Osteoblast (primary cell): Measurements from ENCODE around the gene CNTNAP5. TPM values are rescaled to one million over a fixed set of nuclear protein-coding genes. Genes with fewer than 3 reads are reported as not detected.

Experiments used
- DNase-seq: peaks from one replicate; pipeline ENCODE4 v3.0.0; 2011; ENCODE audit warnings: low spot score, mixed read lengths; ENCODE audit not compliant: insufficient read length; ENCODE audit errors: missing footprints
- H2AFZ ChIP-seq: 2 replicates; pipeline ENCODE4 v1.6.0; 2011; ENCODE audit warnings: mild to moderate bottlenecking, low read length
- H3K27ac ChIP-seq: 2 replicates; pipeline ENCODE4 v1.5.1; 2011; ENCODE audit warnings: mild to moderate bottlenecking, low read depth, low read length, moderate library complexity
- H3K27me3 ChIP-seq: 2 replicates; pipeline ENCODE4 v1.6.0; 2012; ENCODE audit warnings: mild to moderate bottlenecking, control low read depth, inconsistent platforms, low read length, moderate library complexity; ENCODE audit not compliant: insufficient read depth
- H3K36me3 ChIP-seq: 2 replicates; pipeline ENCODE4 v1.5.1; 2011; ENCODE audit warnings: mild to moderate bottlenecking, low read length, control low read depth, moderate library complexity; ENCODE audit not compliant: insufficient read depth
- H3K4me1 ChIP-seq: 2 replicates; pipeline ENCODE4 v1.5.1; 2011; ENCODE audit warnings: mild to moderate bottlenecking, low read length, control low read depth, moderate library complexity; ENCODE audit not compliant: insufficient read depth
- H3K4me2 ChIP-seq: 2 replicates; pipeline ENCODE4 v1.6.0; 2011; ENCODE audit warnings: mild to moderate bottlenecking, low read length; ENCODE audit not compliant: insufficient read depth
- H3K4me3 ChIP-seq: fragments of 200-600 bp; sonication (generic); 3 replicates; pipeline ENCODE4 v1.5.1; 2012; ENCODE audit warnings: mild to moderate bottlenecking, low read length, inconsistent platforms; ENCODE audit not compliant: insufficient read depth
- H3K79me2 ChIP-seq: 2 replicates; pipeline ENCODE4 v1.6.0; 2012; ENCODE audit warnings: mild to moderate bottlenecking, low read length, control low read depth, inconsistent platforms; ENCODE audit not compliant: insufficient read depth
- H3K9me3 ChIP-seq: 2 replicates; pipeline ENCODE4 v1.5.1; 2011; ENCODE audit warnings: low read depth, low read length, control low read depth
- H4K20me1 ChIP-seq: 2 replicates; pipeline ENCODE4 v1.6.0; 2012; ENCODE audit warnings: mild to moderate bottlenecking, low read length, control low read depth; ENCODE audit not compliant: insufficient read depth
- total RNA-seq: library from RNA; depleted of rRNA; stranded (reverse); fragments of >200 nt; gene quantifications from 2 replicates; pipeline ENCODE4 v1.2.3, GENCODE V29; 2012
- TF ChIP-seq, protein P1 (sequence below): IDR thresholded peaks from 2 replicates; pipeline ENCODE4 v1.5.1; 2011; ENCODE audit warnings: mild to moderate bottlenecking, low read depth, low read length, moderate library complexity; ENCODE audit errors: extremely low read depth

CNTNAP5 gene
- total RNA-seq, 1 donor: not detected

DNA sequence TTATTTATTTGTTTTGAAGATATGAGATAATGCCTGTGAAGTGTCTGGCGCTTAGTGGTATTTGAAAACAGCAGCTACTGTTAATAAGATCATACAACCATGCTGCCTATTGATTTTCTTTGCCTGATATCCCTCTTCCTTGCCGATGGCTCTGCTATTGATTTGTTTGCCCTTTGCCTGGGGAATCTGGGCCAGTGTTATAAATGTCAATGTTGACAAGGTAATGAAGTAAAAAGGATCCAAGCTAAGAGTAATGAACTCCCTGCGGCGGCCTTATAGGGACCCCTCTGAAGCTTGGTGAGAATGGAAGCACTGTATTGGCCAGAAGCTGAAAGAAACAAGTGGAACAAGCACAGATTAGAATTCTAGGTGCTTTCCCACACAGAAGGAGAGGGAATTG, 854.6 kb downstream of the CNTNAP5 start:
- H3K4me2 ChIP-seq: no peak overlapping the region

DNA sequence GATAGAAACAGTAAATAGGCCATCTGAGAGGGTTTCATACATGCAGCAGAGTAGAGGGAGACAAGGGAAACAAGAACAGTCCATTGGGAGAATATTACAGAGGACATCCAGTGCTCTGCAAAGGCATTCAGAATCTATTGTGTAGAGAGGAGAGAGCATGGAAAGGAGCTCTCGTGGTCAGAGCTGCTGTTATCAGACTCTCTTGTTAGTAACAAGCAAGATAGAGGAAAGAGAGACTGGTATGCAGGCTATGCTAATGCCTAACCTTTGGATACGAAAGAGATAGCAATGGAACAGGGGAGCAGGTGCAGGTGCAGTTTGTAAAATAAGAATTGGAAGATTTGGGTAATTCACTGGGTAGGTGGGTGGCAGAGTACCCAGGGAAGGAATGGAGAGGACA, 855.9 kb downstream of the CNTNAP5 start:
- H3K27ac ChIP-seq: no peak overlapping the region
- no peaks in the 10 kb centered on the region for H4K20me1 ChIP-seq
- no peak for DNase-seq
- TF ChIP-seq, protein P1, sequence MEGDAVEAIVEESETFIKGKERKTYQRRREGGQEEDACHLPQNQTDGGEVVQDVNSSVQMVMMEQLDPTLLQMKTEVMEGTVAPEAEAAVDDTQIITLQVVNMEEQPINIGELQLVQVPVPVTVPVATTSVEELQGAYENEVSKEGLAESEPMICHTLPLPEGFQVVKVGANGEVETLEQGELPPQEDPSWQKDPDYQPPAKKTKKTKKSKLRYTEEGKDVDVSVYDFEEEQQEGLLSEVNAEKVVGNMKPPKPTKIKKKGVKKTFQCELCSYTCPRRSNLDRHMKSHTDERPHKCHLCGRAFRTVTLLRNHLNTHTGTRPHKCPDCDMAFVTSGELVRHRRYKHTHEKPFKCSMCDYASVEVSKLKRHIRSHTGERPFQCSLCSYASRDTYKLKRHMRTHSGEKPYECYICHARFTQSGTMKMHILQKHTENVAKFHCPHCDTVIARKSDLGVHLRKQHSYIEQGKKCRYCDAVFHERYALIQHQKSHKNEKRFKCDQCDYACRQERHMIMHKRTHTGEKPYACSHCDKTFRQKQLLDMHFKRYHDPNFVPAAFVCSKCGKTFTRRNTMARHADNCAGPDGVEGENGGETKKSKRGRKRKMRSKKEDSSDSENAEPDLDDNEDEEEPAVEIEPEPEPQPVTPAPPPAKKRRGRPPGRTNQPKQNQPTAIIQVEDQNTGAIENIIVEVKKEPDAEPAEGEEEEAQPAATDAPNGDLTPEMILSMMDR: no peak
- no peak overlapping the region for H3K4me3 ChIP-seq
- no peak overlapping the region for H2AFZ ChIP-seq
- H3K9me3 ChIP-seq: no peaks in the 10 kb centered on the region
- H3K4me2 ChIP-seq: no peak overlapping the region
- H3K36me3 ChIP-seq: no peaks in the 10 kb centered on the region
- no peaks in the 10 kb centered on the region for H3K4me1 ChIP-seq
- no peaks in the 10 kb centered on the region for H3K27me3 ChIP-seq
- H3K79me2 ChIP-seq: no peaks in the 10 kb centered on the region

More for the DNA sequence above, 854.6 kb downstream of the CNTNAP5 start:
- Histone ChIP-seq H3K27ac (no peak overlapping the region), H3K27me3 (no peaks in the 10 kb centered on the region), H2AFZ (no peak overlapping the region), H3K36me3 (no peaks in the 10 kb centered on the region), H4K20me1 (no peaks in the 10 kb centered on the region), H3K9me3 (no peaks in the 10 kb centered on the region), H3K79me2 (no peaks in the 10 kb centered on the region), H3K4me3 (no peak overlapping the region), H3K4me1 (no peaks in the 10 kb centered on the region)
- TF ChIP-seq, protein P1: no peak
- no peak for DNase-seq

DNA sequence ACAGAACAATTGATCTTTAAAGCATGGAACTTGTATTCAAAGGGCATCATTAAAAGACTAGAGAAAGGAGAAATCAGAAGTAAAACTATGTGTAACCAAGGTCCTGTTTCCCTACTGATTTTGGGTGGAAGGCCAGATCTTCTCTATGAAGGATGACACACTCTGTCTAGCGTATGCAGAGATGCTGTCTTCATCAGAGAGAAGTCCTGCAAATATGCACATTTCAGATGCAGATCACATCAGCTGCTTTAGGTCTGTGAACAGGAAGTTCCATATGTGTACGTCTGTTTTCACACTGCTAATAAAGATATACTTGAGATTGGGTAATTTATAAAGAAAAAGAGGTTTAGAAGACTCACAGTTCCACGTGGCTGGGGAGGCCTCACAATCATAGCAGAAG, 857.3 kb downstream of the CNTNAP5 start:
- Histone ChIP-seq H3K27me3 (no peaks in the 10 kb centered on the region), H3K9me3 (no peaks in the 10 kb centered on the region), H3K36me3 (no peaks in the 10 kb centered on the region), H3K4me3 (no peak overlapping the region), H3K79me2 (no peaks in the 10 kb centered on the region), H3K27ac (no peak overlapping the region), H3K4me1 (no peaks in the 10 kb centered on the region), H2AFZ (no peak overlapping the region), H3K4me2 (no peak overlapping the region), H4K20me1 (no peaks in the 10 kb centered on the region)
- DNase-seq: no peak
- TF ChIP-seq, protein P1: no peak

DNA sequence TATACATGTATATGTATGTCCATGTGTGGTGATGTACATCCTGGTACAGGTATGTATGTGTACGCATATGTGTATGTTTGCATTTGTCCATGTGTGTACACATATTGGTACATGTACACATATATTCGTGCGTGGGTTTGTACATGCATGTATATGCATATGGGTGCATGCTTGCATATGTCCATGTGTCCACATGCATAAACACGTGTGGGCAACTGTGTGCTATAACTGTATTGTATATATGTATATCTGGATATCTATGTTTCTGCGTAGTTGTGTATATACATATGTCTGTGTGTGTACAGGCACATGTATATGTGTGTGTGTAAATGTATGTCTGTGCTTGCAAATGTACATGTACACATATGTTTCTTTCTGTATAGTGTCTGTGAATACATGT, 858.5 kb downstream of the CNTNAP5 start:
- Histone ChIP-seq H3K27me3 (no peaks in the 10 kb centered on the region), H3K4me1 (no peaks in the 10 kb centered on the region), H3K36me3 (no peaks in the 10 kb centered on the region), H3K27ac (no peak overlapping the region), H2AFZ (no peak overlapping the region), H3K4me3 (no peak overlapping the region), H4K20me1 (no peaks in the 10 kb centered on the region), H3K4me2 (no peak overlapping the region), H3K9me3 (no peaks in the 10 kb centered on the region), H3K79me2 (no peaks in the 10 kb centered on the region)
- TF ChIP-seq, protein P1: no peak
- DNase-seq: no peak
